Keratinocyte (primary cell): ENCODE data around the gene CPT1B. TPM values are rescaled to one million over a fixed set of nuclear protein-coding genes. Genes with fewer than 3 reads are reported as not detected.

ENCODE experiments used
- DNase-seq: peaks from one replicate; pipeline ENCODE4 v3.0.0-alpha.2; 2011; ENCODE audit warnings: low read depth, missing footprints, low spot score
- FAIRE-seq: peaks from 2 replicates; lab custom pipeline; 2011; peaks lifted over from hg19 to GRCh38; lab: Jason Lieb, UNC
- H2AFZ ChIP-seq: 2 replicates; pipeline ENCODE4 v1.6.0; 2012; ENCODE audit warnings: low read length, control low read depth, inconsistent platforms; ENCODE audit not compliant: control insufficient read depth
- H3K27ac ChIP-seq: 2 replicates; pipeline ENCODE4 v1.5.1; 2011; ENCODE audit warnings: low read length; ENCODE audit not compliant: control insufficient read depth, insufficient read depth
- H3K27me3 ChIP-seq: 3 replicates; pipeline ENCODE4 v1.6.0; 2011; ENCODE audit warnings: low read length; ENCODE audit not compliant: control insufficient read depth, insufficient read depth; ENCODE audit errors: extremely low read depth
- H3K36me3 ChIP-seq, 2 experiments: 2 replicates in 1 of 2; 3 replicates in 1 of 2; pipeline ENCODE4 v1.5.1; 2011; ENCODE audit warnings: low read length in 2 of 2, mild to moderate bottlenecking in 1 of 2; ENCODE audit not compliant: control insufficient read depth in 2 of 2, insufficient read depth in 2 of 2; ENCODE audit errors: extremely low read depth in 1 of 2
- H3K4me1 ChIP-seq: 3 replicates; pipeline ENCODE4 v1.5.1; 2011; ENCODE audit warnings: low read length; ENCODE audit not compliant: control insufficient read depth, insufficient read depth; ENCODE audit errors: extremely low read depth
- H3K4me2 ChIP-seq: 3 replicates; pipeline ENCODE4 v1.6.0; 2011; ENCODE audit warnings: low read depth, low read length; ENCODE audit not compliant: control insufficient read depth, insufficient read depth; ENCODE audit errors: extremely low read depth
- H3K4me3 ChIP-seq, 3 experiments: fragments of 200-600 bp in 1 of 3; sonication (generic) in 1 of 3; 2 replicates in 2 of 3; 3 replicates in 1 of 3; pipeline ENCODE4 v1.5.1; 2011 to 2016; ENCODE audit warnings: low read length in 3 of 3, mild to moderate bottlenecking in 3 of 3, control low read depth in 2 of 3, inconsistent platforms in 1 of 3, low read depth in 1 of 3, mixed read lengths in 1 of 3, mixed run types in 1 of 3, moderate library complexity in 1 of 3; ENCODE audit not compliant: control insufficient read depth in 2 of 3, insufficient read depth in 2 of 3; ENCODE audit errors: extremely low read depth in 1 of 3
- H3K79me2 ChIP-seq: 2 replicates; pipeline ENCODE4 v1.6.0; 2012; ENCODE audit warnings: low read length; ENCODE audit not compliant: control insufficient read depth, insufficient read depth
- H3K9ac ChIP-seq: 3 replicates; pipeline ENCODE4 v1.6.0; 2011; ENCODE audit warnings: low read length; ENCODE audit not compliant: control insufficient read depth, insufficient read depth; ENCODE audit errors: extremely low read depth
- H3K9me1 ChIP-seq: 3 replicates; pipeline ENCODE4 v1.6.0; 2011; ENCODE audit warnings: low read length; ENCODE audit not compliant: control insufficient read depth, insufficient read depth; ENCODE audit errors: extremely low read depth
- H3K9me3 ChIP-seq: 2 replicates; pipeline ENCODE4 v1.5.1; 2012; ENCODE audit warnings: low read depth, low read length; ENCODE audit not compliant: control insufficient read depth
- H4K20me1 ChIP-seq: 3 replicates; pipeline ENCODE4 v1.6.0; 2011; ENCODE audit warnings: low read length; ENCODE audit not compliant: control insufficient read depth, insufficient read depth; ENCODE audit errors: extremely low read depth
- CTCF ChIP-seq, 3 experiments: IDR thresholded peaks in 1 of 3; conservative IDR thresholded peaks in 1 of 3; optimal IDR thresholded peaks in 1 of 3; 2 replicates in 2 of 3; 3 replicates in 1 of 3; pipeline versions ENCODE3 to v1.5.1; 2011; ENCODE audit warnings: low read length in 3 of 3, mild to moderate bottlenecking in 3 of 3, moderate library complexity in 2 of 3, control low read depth in 1 of 3, inconsistent platforms in 1 of 3; ENCODE audit not compliant: insufficient read depth in 2 of 3; ENCODE audit errors: extremely low read depth in 1 of 3
- EZH2 ChIP-seq: IDR thresholded peaks from one replicate; pipeline ENCODE4 v1.6.1; 2012; ENCODE audit warnings: inconsistent platforms, mild to moderate bottlenecking, low read length, moderate library complexity
- dilution Hi-C: fragments of 300-500 bp; cut with MboI; formaldehyde crosslinking; loops from one replicate; pipeline ENCODE4 v1.7.0; 2020; ENCODE audit warnings: low sequenced_read_pairs; ENCODE audit not compliant: extremely low pct_ligation_motif_present
- polyA plus RNA-seq, 5 experiments: library from polyadenylated mRNA; depleted of rRNA in 3 of 5; stranded (reverse) in 3 of 5; stranded (forward) in 1 of 5; unstranded in 1 of 5; fragments of >200 nt; gene quantifications; 1 replicate in 1 of 5; 2 replicates in 3 of 5; 3 replicates in 1 of 5; pipeline versions ENCODE4 v1.2.1 to v1.2.3, GENCODE V29; 2011 to 2012; ENCODE audit warnings: missing spikeins in 2 of 5, low read depth in 1 of 5, low replicate concordance in 1 of 5

CPT1B gene
- polyA plus RNA-seq, 1 donor (not counting 4 experiments of a cell fraction or from before 2014, with no cell fraction given): 11.0 TPM

- Histone ChIP-seq H3K27me3 (no peaks in the 10 kb centered on the region), H3K36me3 (peaks cover 16 to 32% of the 10 kb centered on the region in 2 experiments), H3K4me1 (no peaks in the 10 kb centered on the region), H4K20me1 (no peaks in the 10 kb centered on the region), H3K4me3 (no peak overlapping the region), H3K79me2 (no peaks in the 10 kb centered on the region), H3K9me3 (no peaks in the 10 kb centered on the region), H3K4me2 (no peak overlapping the region), H2AFZ (no peak overlapping the region), H3K27ac (no peak overlapping the region), H3K9ac (no peak overlapping the region), H3K9me1 (no peaks in the 10 kb centered on the region)
- dilution Hi-C loops: no loop called here
- FAIRE-seq (no peak), DNase-seq (no peak)
- TF ChIP-seq EZH2: no peak
Measured at GRCh38 chr22:50571264-50572175, 6.7 kb downstream of the CPT1B start.

GRCh38 chr22:50570861-50571260 lies 7.4 kb downstream of the CPT1B start:
- dilution Hi-C loops: no loop called here
- Histone ChIP-seq H3K9ac (no peak overlapping the region), H3K79me2 (no peaks in the 10 kb centered on the region), H3K9me1 (no peaks in the 10 kb centered on the region), H3K36me3 (peaks cover 16 to 29% of the 10 kb centered on the region in 2 experiments), H3K4me1 (no peaks in the 10 kb centered on the region), H3K27me3 (no peaks in the 10 kb centered on the region), H3K4me3 (no peak overlapping the region), H3K4me2 (no peak overlapping the region), H3K9me3 (no peaks in the 10 kb centered on the region), H3K27ac (no peak overlapping the region), H2AFZ (no peak overlapping the region), H4K20me1 (no peaks in the 10 kb centered on the region)
- no peak for FAIRE-seq
- DNase-seq: no peak
- TF ChIP-seq EZH2: no peak
- TF ChIP-seq CTCF (optimal IDR thresholded peaks at IDR 0.05 in 1 of 3, IDR thresholded peaks at IDR 0.05 in 1 of 3, conservative IDR thresholded peaks at IDR 0.05 in 1 of 3; ENCODE audit: extremely low read depth in 1 of 3, insufficient read depth in 2 of 3, low read length in 3 of 3): no peak
